ENCODE data around the gene TRERF1. TPM values are rescaled to one million over a fixed set of nuclear protein-coding genes. Genes with fewer than 3 reads are reported as not detected.

Gene TRERF1
- total RNA-seq, 1 experiment from 2014 or later = 22.3 TPM

- CTCF ChIA-PET = interaction anchor here (3.4 kb wide), 1 partner anchor 87 kb away, joined by 9 read pairs; no protein-coding TSS in a partner anchor
- POLR2A ChIA-PET = no interaction called here
These were observed 9.2 kb upstream of the TRERF1 start for GRCh38 chr6:42460883-42461282.

More at GRCh38 chr6:42460883-42461282, 9.2 kb upstream of the TRERF1 start:
- DNase-seq (ENCODE audit: low spot score) = no peak
- H3K4me3 Mint-ChIP-seq = no peak overlapping the region
- no peaks in the 10 kb centered on the region; the same call in 1 of the 2 replicates for H3K27me3 Mint-ChIP-seq (ENCODE audit: low read depth)
- peaks cover 15% of the 10 kb centered on the region for H3K9me3 Mint-ChIP-seq
- ATAC-seq = no peak
- H3K36me3 Mint-ChIP-seq = peaks cover 3% of the 10 kb centered on the region
- peaks cover 8% of the 10 kb centered on the region for H3K4me1 Mint-ChIP-seq
- no peak for TF ChIP-seq ZNF263 (CRISPR knock-in tag; IDR thresholded peaks at IDR 0.05; ENCODE audit: low read depth)
- TF ChIP-seq CTCF (IDR thresholded peaks at IDR 0.05) = no peak
- no peak for TF ChIP-seq SMAD3 (CRISPR knock-in tag; IDR thresholded peaks at IDR 0.05; ENCODE audit: borderline replicate concordance)
- TF ChIP-seq ZNF121 (CRISPR knock-in tag; IDR thresholded peaks at IDR 0.05) = no peak
- TF ChIP-seq JAZF1 (CRISPR knock-in tag; IDR thresholded peaks at IDR 0.05) = no peak
- TF ChIP-seq USF2 (CRISPR knock-in tag; IDR thresholded peaks at IDR 0.05) = no peak
- no peak for TF ChIP-seq USF1 (CRISPR knock-in tag; IDR thresholded peaks at IDR 0.05)
- TF ChIP-seq ATF3 (CRISPR knock-in tag; conservative IDR thresholded peaks at IDR 0.05) = no peak
- no peak for TF ChIP-seq ZMAT4 (CRISPR knock-in tag; IDR thresholded peaks at IDR 0.05)
- no peak for TF ChIP-seq MLX (CRISPR knock-in tag; IDR thresholded peaks at IDR 0.05)
- no peak for TF ChIP-seq ZNF281 (CRISPR knock-in tag; IDR thresholded peaks at IDR 0.05)
- no peak for TF ChIP-seq ATF2 (CRISPR knock-in tag; IDR thresholded peaks at IDR 0.05; ENCODE audit: borderline replicate concordance, low read depth)
- no peak for TF ChIP-seq AFF4 (CRISPR knock-in tag; IDR thresholded peaks at IDR 0.05; ENCODE audit: borderline replicate concordance)
- no peak for TF ChIP-seq ZNF671 (CRISPR knock-in tag; IDR thresholded peaks at IDR 0.05)
- no peak for TF ChIP-seq ELF4 (CRISPR knock-in tag; IDR thresholded peaks at IDR 0.05; ENCODE audit: low read depth)
- no peak for TF ChIP-seq HMGA2 (CRISPR knock-in tag; IDR thresholded peaks at IDR 0.05)
- no peak for TF ChIP-seq FOXK1 (CRISPR knock-in tag; IDR thresholded peaks at IDR 0.05)
- no peak overlapping the region for H3K27ac Mint-ChIP-seq

All from WTC11 (cell line).